Sciatic nerve (tissue), 2 donors: ENCODE measurements around the gene KRT80. TPM values are rescaled to one million over a fixed set of nuclear protein-coding genes. Genes with fewer than 3 reads are reported as not detected.
A peak's percentile ranks its signal among the peaks of the same experiment; 100 is the strongest.

Experiments
- ATAC-seq: fragments of 200-7000 bp; cut with Tn5 transposase; one replicate; pipeline ENCODE4 v1.9.1; 2020; ENCODE audit warnings: mild to moderate bottlenecking, moderate library complexity
- DNase-seq: peaks from one replicate; pipeline ENCODE4 v3.0.0-alpha.2; 2020; ENCODE audit warnings: low spot score
- intact Hi-C: fragments of 100-400 bp; cut with DNase I; formaldehyde crosslinking; loops from one replicate; pipeline ENCODE4 v1.14.2; 2022
- total RNA-seq: library from RNA; stranded (reverse); fragmentation: NEBNext Ultra II Directional; extraction: Animal tissue kit (Norgen Biotek cat#: 25700); gene quantifications from one replicate; pipeline ENCODE4 v1.2.1, GENCODE V29; 2021
- donor health status: DM: no; HTN: no; CAD: no.
- donor health status: DM: no; HTN: no; CAD: no.

The KRT80 gene
- total RNA-seq, 1 donor from 2014 or later: 0.13 TPM

DNA sequence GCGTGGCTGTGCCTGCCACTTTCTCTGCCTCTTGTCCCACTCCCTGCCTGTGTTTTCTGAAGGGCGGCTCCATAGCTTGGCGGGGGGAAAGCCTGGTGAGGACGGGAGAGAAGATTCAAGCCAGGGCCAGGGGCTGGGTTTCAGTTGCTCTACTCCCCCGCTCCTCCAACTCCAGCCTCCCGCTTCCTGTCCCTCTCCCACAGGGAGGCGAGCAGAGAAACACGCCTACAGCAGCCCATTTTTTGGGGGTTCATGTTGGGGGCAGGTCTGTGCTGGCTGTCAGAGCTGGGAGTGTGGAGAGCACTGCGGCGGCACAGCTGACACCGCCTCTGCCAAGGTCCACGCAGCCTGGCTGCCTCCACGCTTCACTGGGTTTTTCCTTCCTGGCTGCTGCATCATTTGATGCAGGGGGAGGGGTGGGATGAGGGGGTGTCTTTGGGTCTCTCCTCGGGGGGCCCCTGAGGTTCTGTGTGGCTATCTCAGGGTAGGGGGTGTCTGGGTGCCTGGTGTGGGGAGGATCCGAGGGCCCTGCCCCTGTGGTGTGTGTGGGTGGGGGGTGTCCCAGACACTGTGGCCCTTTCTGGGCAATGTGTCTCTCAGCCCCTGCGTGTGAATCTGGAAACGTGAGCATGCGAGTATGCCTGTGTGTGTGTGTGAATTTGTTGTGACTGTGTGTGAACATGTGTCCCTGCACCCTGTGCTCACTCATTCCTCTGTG lies 10.7 kb upstream of the KRT80 start:
- intact Hi-C loops: no loop called here
- DNase-seq (no peak), ATAC-seq (no peak)

- intact Hi-C loops: no loop called here
- DNase-seq (no peak), ATAC-seq (no peak)
Observed at GRCh38 chr12:52201451-52201839, 9.6 kb upstream of the KRT80 start.

GRCh38 chr12:52200781-52201450 lies 9.1 kb upstream of the KRT80 start:
- no peak for DNase-seq
- ATAC-seq: no peak
- intact Hi-C loops: no loop called here

DNA sequence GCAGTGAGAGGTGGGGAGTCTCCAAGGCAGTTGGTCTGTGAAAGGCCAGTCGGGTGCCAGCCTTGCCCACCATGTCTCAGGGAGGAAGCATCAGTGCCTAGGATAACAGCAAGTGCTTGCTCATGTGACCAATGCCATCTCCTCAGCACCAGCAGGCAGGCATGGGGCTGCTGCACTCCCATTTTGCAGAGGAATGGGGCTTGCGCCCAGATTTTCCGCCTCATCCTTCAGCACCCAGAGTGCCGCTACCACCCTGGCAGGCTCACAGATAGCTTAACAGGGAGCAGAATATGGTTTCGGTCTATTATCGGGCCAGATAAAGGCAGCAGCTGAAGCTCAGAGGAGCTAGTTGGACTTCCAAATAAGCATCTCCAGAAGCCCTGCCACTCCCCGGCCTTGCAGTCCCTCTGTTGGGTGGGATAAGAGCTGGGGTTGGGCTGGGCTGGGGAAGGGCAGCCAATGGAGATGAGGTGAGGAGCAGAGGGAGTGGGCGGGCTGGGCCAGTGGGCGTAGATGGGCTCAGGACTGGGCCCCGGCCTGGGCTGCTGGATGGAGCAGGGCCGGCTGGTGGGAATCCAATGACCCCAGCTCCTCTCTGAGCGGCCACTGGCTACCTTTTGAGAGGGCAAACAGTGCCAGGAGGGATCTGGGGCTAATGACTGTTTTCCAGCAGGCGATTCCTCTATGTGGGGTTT lies 8.4 kb upstream of the KRT80 start:
- DNase-seq (no peak), ATAC-seq (no peak)
- intact Hi-C loops: no loop called here

DNA sequence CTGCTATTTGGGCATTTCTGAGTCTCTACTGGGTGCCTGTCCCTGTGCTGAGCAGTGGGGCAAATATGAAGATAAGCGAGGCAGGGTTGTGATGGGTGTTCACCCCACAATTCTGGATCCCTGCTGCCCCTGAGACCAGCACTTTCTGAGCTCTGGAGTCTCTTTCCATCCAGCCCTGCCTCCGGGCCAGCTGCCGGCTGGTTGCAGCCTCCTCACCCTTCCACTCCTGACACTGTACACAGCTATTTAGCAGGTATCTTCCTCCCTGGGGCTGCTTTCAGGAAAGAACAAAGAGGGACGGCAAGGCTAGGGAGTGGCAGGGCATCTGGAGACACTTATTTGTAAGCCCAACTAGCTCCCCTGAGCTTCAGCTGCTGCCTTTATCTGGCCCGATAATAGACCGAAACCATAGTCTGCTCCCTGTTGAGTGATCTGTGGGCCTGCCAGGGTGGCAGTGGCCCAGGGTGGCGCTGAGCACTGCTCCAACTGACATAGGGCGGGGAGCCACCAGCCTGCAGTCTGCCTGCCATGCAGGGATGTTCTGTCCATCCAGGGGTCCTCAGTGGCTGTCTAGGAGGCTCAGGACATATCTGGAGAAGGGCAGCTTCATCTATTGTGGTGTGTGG lies 7.6 kb upstream of the KRT80 start:
- no peak for ATAC-seq
- no peak for DNase-seq
- intact Hi-C loops: no loop called here

- ATAC-seq (peak; percentile 16), DNase-seq (no peak)
- intact Hi-C loops: no loop called here
Observed at GRCh38 chr12:52198454-52199215, 6.8 kb upstream of the KRT80 start.

DNA sequence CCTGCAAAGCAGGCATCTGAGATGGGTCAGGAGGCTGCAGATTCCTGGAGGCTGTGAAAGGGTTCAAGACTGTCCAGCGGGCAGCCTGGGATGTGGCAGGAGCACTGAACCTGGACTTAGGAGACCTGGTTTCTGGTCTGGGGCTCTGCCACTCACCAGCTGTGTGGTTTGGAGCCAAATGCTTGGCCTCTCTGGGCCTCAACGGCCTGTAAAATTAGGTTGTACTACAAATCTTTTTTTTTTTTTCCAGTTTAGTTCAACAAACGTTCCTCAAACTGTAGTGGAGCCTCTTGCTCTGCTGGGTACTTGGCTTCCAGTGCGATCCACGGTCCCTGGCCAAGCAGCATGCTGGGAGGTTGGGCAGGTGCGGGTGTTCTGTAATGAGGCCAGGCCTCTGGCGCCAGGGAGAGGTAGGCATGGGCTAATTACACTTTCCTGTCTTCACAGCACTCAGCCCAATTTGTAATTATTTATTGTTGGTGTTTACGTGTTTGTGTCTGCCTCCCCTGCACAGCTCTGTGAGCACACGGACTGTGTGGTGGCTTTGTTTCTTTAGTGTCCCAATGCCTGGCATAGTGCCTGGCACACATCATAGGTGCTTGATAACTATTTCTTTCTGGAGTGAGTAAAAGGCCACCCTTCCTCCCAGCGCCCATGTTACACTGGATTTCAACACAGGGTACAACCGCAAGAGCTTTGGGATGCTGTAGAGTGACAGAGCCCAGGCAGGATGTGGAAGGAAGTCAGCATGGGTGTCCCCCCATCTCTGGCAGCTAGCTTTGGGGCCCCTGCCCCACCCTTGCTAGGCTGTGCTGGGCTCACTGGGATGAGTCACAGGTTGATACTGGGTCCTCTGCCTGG lies 5.8 kb upstream of the KRT80 start:
- ATAC-seq (peak; percentile 47), DNase-seq (no peak)
- intact Hi-C loops: no loop called here

- DNase-seq (no peak), ATAC-seq (no peak)
- intact Hi-C loops: no loop called here
Observed at GRCh38 chr12:52195065-52195730, 3.4 kb upstream of the KRT80 start.

- ATAC-seq (no peak), DNase-seq (no peak)
- intact Hi-C loops: no loop called here
Observed at GRCh38 chr12:52193991-52194390, 2.2 kb upstream of the KRT80 start.

DNA sequence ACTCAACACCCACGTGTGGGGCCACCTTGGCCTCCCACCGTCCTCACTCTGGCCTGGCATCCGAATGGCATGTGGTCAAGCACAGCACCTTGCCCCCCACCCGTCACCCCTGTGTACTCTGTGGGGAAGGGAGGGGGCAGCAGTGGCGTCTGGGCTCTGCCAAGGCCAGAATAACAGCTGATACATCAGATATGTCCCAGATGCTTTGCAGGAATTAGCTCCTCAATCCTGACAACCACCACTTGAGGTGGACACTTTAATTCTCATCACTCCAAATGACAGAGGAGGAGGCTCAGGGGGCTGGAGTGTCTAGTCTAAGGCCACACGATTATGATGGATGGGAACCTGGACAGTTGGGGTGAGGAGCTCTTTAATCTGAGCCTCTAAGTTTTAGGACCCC lies 1.7 kb upstream of the KRT80 start:
- no peak for ATAC-seq
- DNase-seq: no peak
- intact Hi-C loops: no loop called here

DNA sequence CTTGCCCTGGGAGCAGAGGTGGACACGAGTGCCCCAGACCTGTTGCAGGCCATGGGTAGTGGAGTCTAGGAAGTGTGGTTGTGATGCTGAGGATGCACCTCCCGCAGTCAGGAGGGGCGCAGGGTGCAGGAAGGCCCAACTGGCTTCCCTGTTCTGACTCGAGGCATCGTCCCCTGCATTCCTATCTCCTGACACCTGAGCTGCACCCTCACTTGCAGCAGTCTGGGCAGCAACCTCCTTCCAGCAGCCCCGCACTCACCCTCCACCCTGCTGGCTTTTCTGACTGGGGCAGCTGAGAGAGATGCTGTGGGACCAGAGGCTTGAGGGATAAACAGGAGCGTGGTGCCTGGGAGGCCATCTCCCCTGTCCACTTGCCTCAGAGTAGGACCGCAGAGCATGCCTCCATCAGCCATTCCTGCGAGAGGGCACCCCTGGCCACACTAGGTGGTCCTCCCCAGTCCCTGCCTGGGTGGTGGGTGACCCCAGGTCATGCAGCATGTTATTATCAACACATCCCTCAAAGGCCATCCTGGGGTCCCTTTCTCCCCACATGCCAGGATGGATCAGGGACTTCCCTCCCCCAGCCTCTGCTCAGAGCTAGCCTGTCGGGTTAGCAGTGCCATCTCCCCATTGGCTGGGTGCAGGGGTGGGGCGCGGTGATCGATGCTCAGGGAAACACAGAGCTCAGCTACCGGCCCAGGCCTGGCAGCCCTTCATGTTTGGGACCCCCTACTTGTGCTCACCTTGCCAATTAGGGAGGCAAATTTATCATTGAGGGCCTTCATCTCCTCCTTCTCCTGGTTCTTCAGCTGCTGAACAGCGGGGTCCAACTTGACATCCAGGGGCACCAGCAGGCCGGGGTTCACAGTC lies 719 bp downstream of the KRT80 start:
- DNase-seq (no peak), ATAC-seq (no peak)
- intact Hi-C loops: no loop called here

GRCh38 chr12:52189376-52190174 lies 2.2 kb downstream of the KRT80 start:
- intact Hi-C loops: no loop called here
- DNase-seq (no peak), ATAC-seq (no peak)

DNA sequence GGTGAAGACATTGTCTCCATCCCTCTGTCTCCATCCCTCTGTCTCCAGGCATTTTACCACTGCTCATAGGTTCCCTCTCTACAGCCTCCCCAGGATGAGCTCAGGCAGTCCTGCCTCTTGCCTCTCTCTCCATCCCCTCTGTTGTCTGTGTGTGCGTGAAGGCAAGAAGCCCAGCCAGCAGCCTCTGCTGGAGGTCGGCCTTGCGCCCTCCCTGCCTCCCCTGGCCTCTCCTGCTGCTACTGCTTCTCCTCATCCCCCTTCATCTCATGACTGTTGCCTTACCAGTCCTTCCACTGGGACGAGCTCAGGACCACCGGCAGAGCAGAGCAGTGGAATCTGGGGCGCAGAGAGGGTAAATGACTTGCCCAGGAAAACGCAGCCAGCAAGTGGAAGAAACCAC lies 3.2 kb downstream of the KRT80 start:
- no peak for ATAC-seq
- no peak for DNase-seq
- intact Hi-C loops: no loop called here

DNA sequence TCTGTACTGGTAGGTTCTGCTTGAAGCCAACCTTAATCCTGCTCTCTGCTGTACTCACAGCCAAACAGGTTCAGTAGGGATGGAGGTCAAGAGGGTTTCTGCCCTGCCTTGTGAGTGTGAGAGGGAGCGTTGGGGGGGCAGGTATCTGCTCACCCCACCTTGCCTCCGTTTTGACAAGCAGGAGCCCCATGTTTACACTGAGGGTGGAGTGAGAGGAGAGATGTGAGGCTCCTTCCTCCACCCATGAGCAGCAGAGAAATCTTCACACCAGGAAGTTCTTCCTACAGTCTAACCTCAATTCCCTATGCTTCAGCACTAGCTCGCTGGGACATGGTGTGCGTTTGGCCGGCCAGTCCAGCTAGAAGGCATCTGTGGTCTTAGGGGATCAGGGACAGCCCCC lies 4.2 kb downstream of the KRT80 start:
- DNase-seq (no peak), ATAC-seq (no peak)
- intact Hi-C loops: no loop called here

DNA sequence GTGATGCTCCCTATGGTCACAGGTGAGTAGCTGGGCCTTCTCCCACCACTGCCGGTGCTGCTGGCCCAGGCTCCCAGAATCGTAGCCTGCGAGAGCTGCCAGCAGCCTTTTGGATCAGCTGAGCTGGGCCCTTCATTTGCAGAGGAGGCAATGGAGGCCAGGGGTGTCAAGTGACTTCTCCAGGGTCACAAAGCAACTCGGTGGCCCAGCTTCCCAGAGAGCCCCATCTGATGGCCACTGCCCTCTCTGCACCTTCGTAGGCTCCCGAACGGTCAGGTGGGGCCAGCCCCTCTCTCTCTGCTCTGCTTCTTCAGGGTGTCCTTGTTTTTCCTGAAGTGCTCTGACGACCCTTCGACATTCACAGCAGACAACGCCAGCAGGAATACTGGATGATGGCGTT lies 4.6 kb downstream of the KRT80 start:
- no peak for ATAC-seq
- intact Hi-C loops: no loop called here
- DNase-seq: no peak

- intact Hi-C loops: no loop called here
- no peak for ATAC-seq
- no peak for DNase-seq
Observed at GRCh38 chr12:52186118-52186840, 5.5 kb downstream of the KRT80 start.
